ENCODE measurements around the gene RNF115.
"Not testable (repeated sequence)": the region's sequence is repeated elsewhere in the genome, so short reads cannot be mapped to it uniquely, and the experiment has no call there.

DNA sequence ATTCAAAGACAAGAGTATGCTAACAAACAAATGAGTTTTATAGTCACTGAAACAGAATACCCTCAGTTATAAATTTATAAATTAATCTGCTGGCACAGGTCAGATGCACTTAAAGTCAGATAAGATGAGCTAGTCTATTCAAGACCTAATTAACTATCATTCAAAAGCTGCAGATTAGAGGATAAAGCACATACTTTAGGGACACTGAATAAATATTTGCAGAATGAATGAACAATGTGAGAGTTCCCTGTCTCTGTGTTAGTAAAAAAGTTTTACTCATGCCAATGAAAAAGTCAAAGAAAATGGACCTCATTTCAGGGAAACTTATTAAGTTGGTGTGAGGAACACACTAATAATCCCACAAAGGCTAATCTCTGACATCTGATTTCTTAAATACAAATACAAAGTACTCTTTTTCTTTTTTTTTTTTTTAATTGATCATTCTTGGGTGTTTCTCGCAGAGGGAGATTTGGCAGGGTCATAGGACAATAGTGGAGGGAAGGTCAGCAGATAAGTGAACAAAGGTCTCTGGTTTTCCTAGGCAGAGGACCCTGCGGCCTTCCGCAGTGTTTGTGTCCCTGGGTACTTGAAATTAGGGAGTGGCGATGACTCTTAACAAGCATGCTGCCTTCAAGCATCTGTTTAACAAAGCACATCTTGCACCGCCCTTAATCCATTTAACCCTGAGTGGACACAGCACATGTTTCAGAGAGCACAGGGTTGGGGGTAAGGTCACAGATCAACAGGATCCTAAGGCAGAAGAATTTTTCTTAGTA, 58.1 kb downstream of the RNF115 start:
- TF ChIP-seq, protein P1, sequence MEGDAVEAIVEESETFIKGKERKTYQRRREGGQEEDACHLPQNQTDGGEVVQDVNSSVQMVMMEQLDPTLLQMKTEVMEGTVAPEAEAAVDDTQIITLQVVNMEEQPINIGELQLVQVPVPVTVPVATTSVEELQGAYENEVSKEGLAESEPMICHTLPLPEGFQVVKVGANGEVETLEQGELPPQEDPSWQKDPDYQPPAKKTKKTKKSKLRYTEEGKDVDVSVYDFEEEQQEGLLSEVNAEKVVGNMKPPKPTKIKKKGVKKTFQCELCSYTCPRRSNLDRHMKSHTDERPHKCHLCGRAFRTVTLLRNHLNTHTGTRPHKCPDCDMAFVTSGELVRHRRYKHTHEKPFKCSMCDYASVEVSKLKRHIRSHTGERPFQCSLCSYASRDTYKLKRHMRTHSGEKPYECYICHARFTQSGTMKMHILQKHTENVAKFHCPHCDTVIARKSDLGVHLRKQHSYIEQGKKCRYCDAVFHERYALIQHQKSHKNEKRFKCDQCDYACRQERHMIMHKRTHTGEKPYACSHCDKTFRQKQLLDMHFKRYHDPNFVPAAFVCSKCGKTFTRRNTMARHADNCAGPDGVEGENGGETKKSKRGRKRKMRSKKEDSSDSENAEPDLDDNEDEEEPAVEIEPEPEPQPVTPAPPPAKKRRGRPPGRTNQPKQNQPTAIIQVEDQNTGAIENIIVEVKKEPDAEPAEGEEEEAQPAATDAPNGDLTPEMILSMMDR (IDR thresholded peaks at IDR 0.05): not testable (repeated sequence)
- TF ChIP-seq POLR2A (IDR thresholded peaks at IDR 0.05): not testable (repeated sequence)
